GM18870 (cell line): ENCODE results near the gene TFAP2D.

Experiments used
- ATAC-seq: cut with Tn5 transposase; IDR thresholded peaks from one replicate; pipeline ENCODE4 v1.9.1; 2021; ENCODE audit warnings: moderate library complexity; ENCODE audit not compliant: unreplicated experiment

TFAP2D gene

DNA sequence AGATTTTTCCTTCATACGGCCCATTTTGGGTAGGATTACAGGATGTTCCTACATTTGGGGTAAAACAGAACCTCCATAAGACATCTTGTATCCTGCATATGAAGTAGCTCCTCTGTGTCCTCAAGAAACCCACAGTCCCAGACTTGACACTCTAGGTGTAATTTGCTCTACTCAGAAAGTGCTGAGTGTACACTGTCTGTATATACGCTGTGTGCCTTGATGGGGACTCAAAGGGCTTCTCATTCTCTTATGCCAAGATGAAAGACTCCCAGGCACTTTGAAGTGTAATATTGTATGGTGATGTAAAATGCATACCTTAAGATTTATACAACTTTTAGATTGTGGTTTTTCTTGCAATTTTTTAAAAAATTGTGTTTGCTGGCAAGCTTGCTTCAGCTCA, 5.2 kb downstream of the TFAP2D start:
- ATAC-seq, result no peak

- ATAC-seq, result no peak
These were observed 7.3 kb downstream of the TFAP2D start for GRCh38 chr6:50720623-50721022.

- no peak for ATAC-seq
These were observed 8.7 kb downstream of the TFAP2D start for GRCh38 chr6:50721978-50722377.

GRCh38 chr6:50722829-50723554, 9.7 kb downstream of the TFAP2D start:
- ATAC-seq, result no peak

- no peak for ATAC-seq
These were observed 11.2 kb downstream of the TFAP2D start for GRCh38 chr6:50724381-50725124.

DNA sequence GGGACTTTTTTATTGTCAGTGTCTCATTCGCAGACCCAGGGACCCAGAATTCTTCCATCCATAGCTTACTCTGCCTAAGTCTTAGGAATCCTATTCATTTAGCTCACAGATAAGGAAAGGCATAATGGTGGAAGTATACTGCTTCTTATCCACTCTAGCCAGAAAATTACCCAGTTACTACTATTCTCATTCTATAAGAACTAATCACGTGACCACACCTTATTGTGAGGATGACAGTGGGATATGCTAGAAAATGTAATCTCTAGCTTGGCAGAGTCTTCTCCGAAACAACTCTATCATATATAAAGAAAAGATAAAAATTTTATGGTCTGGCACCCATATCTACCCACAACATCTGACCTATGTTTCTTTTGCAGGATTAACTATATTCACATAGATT, 21.2 kb downstream of the TFAP2D start:
- no peak for ATAC-seq

DNA sequence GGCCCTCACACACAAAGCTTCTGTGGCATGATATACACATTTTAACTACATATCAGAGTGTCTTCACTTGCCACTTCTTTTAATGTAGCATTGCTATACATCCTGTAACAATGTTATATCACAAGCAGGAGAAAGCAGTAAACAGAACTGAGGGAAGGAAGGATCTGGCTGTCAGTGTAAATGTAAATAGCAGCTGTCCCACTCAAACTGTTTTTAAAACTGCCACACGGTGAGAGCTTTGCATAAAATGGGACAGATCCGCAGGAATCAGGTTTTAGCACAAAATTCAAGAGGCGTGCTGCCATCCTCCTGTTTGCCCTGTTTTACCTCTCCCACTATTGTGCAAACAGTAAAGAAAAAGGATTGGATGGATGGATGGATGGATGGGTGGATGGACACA, 28.8 kb downstream of the TFAP2D start:
- ATAC-seq, result no peak

DNA sequence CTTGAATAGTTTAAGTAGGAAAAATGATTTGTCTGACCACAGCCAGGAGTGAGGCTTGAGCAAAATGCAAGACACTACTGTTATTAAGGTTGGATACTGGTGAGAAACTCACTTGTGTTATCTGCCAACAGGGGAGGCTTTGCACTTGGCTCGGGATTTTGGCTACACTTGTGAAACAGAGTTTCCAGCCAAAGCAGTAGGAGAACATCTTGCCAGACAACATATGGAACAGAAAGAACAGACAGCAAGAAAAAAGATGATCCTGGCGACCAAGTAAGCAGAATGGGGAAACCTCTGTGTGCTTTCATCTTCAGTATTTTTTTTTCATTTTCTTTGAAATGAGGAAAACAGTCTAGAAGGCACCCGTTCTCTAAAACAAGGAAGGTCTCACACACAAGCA, 31.6 kb downstream of the TFAP2D start:
- no peak for ATAC-seq

- ATAC-seq, result no peak
These were observed 49.5 kb downstream of the TFAP2D start for GRCh38 chr6:50762798-50763197.

DNA sequence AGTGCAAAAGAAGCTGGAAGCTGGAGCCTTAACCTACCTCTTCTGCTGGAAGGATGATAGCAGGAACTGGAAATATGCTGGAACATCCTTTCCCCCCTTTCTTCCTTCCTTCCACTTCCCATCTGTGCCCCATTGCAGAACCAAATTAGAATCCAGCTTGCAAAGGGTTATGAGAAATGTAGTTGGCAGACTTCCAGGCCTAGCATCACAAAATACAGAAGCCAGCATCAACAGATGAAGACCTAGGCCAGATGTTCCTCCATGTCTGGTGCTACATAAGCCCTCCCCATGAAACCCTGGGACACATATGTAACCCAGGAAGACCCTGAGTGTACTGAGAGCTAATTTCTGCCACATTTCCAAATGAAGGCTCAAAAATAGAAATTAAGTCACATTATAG, 65.4 kb downstream of the TFAP2D start:
- ATAC-seq, result no peak

DNA sequence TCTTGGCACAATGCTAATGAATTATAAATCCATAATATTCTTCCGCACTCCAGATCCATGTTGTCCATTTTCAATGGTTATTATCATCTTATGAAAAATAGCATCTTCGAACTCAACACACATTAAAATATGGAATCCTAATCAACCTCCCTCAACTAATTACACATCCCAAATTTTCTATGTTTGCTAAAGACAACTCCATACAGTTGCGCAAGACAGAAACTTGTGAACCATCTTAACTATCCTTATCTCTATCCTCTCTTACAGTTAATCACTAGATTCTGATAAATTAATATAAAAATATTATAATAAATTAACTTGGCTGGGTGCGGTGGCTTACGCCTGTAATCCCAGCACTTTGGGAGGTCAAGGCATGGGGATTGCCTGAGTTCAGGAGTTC, 67.1 kb downstream of the TFAP2D start:
- no peak for ATAC-seq

- no peak for ATAC-seq
These were observed 72.6 kb downstream of the TFAP2D start for GRCh38 chr6:50785921-50786320.

DNA sequence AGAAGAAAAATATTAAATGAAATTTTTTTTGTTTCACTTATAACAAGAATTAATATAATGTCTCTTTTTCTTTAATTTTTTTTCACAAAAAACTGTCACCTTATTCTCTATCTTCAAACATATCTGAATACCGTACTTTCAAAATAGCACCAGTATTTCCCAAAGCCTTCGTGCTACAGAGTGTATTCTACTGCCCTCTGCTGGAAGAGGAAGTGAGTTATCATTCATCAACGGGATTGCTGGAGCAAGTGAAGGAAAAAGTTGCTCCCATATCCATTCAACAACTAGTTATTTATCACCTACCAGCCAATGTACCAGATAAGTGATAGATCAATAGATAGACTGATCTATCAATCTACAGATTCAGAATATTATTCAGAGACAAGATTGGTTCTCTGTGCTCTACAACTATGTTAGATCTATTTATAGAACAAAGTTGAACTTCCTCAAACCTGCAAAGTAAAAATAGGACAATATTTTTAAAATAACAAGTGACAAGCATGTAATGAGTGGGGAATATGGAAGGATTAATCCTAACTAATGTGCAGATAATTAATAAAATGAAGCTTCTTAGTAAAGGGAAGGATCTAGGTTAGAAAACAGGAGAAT, 78.7 kb downstream of the TFAP2D start:
- peak; percentile 79 for ATAC-seq

GRCh38 chr6:50792771-50793170, 79.4 kb downstream of the TFAP2D start:
- ATAC-seq, result no peak

- ATAC-seq, result no peak
These were observed 82.2 kb downstream of the TFAP2D start for GRCh38 chr6:50795574-50795973.

GRCh38 chr6:50804283-50804682, 91.0 kb downstream of the TFAP2D start:
- no peak for ATAC-seq

- ATAC-seq, result no peak
These were observed 93.7 kb downstream of the TFAP2D start for GRCh38 chr6:50807035-50807434.

DNA sequence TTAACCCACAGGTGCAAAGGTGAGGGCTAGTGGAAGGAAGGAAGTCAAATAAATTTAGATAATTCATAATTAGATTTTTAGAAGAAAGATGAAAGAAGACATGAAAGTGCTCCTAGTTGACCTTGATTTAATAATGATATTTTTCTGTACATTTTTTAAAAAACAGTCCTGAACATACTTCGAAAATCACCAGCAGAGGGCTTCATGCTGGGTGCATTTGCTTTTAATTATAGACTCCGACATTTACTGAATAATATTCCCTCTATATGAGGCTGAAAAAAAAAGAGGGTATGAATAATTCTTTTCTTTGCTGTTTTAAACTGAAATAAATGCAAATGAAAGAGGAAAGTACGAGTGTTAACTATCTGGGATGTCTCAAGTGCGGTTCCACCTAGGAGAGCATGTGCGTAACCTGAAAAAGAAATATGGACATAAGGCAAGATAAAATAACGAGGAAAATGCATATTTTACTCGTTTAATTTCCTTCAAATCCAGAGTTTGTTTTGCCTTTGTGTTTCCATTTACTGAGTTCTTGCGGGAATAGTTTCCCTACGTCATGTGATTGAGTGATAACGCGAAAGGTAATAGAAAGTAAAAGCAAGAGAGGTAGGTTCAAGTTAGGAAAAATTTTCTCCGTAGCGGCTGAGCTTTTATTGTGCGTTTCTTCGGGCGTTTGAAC, 102.2 kb downstream of the TFAP2D start:
- peak; percentile 38 for ATAC-seq

GRCh38 chr6:50816115-50816675, 102.9 kb downstream of the TFAP2D start:
- peak; percentile 66 for ATAC-seq

DNA sequence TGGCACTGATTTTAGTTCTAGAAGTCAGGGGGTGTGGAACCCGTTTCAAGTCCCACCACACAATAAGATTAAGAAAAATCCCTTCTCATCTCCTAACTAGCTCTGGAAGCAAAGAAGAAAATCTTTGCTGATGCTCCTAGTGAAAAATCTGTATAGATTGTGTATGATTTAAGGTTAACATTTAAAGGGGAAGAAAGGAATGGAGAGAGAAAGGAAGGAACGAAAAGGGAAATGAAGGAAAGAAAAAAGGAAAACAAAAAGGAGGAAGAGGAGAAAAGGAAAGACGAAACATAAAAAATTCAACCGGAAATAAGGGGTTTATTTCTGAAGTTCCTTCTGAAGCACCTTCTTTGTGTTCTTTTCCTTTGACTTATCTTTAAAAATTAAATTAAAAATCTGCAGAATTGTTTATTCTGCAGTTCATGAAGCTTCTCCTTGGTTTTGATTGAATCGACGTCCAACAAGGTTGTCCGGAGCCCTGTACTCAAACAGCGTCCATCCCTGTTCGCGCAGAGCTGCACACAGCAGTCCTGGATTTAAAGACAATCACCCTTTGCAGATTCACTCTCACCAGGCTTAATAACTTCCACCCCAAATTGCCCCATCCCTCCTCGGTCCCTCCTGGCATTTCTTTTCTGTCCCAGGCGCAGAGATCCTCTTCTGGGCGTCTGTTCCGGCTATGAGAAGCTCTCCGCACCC, 103.8 kb downstream of the TFAP2D start:
- no peak for ATAC-seq

- ATAC-seq, result no peak
These were observed 104.3 kb downstream of the TFAP2D start for GRCh38 chr6:50817646-50817950.
